Peyer's patch (tissue), 4 donors: Measurements from ENCODE around the gene DCAF17.

Experiments
- CTCF ChIP-seq, 6 experiments: fragments of 450-650 bp in 4 of 6; fragments of 200-600 bp in 2 of 6; sonication (generic) in 1 of 6; IDR thresholded peaks; one replicate each; pipeline ENCODE4 v1.5.1; 2017 to 2019; ENCODE audit warnings: antibody characterized with exemption in 6 of 6, mild to moderate bottlenecking in 3 of 6, moderate library complexity in 1 of 6
- POLR2A ChIP-seq, 2 donors: fragments of 450-650 bp; IDR thresholded peaks; one replicate each; pipeline ENCODE4 v1.5.1; 2017; ENCODE audit warnings: antibody characterized with exemption in 2 of 2, mild to moderate bottlenecking in 2 of 2, moderate library complexity in 2 of 2

DNA sequence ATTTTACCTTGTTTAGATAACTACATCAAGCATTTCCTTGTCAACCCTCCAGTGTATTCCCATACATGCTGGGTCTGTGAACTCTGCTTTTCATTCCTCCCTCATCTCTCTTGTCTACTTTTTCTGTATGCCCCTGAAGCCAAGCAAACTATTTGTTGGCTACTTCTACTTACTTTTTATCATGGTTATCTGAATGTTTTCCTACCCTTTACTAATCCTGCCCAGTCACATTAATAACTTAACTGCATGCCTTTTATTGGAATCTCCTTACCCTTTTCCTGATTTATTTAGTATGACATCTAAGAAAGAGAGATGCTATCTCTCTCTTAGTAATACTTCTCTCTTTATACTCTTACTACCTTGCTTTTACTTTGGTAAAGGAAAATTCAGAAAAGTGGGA lies 17.0 kb downstream of the DCAF17 start:
- TF ChIP-seq CTCF (IDR thresholded peaks at IDR 0.05) (no peak), POLR2A (IDR thresholded peaks at IDR 0.05) (no peak)
